Keratinocyte (primary cell): ENCODE data around the gene MYADML2.

ENCODE experiments used
- CTCF ChIP-seq, 3 experiments: IDR thresholded peaks in 1 of 3; conservative IDR thresholded peaks in 1 of 3; optimal IDR thresholded peaks in 1 of 3; 2 replicates in 2 of 3; 3 replicates in 1 of 3; pipeline versions ENCODE3 to v1.5.1; 2011; ENCODE audit warnings: low read length in 3 of 3, mild to moderate bottlenecking in 3 of 3, moderate library complexity in 2 of 3, control low read depth in 1 of 3, inconsistent platforms in 1 of 3; ENCODE audit not compliant: insufficient read depth in 2 of 3; ENCODE audit errors: extremely low read depth in 1 of 3
- EZH2 ChIP-seq: IDR thresholded peaks from one replicate; pipeline ENCODE4 v1.6.1; 2012; ENCODE audit warnings: inconsistent platforms, mild to moderate bottlenecking, low read length, moderate library complexity

- TF ChIP-seq CTCF (optimal IDR thresholded peaks at IDR 0.05 in 1 of 3, IDR thresholded peaks at IDR 0.05 in 1 of 3, conservative IDR thresholded peaks at IDR 0.05 in 1 of 3; ENCODE audit: extremely low read depth in 1 of 3, insufficient read depth in 2 of 3, low read length in 3 of 3) (no peak), EZH2 (no peak)
These were observed 31.7 kb downstream of the MYADML2 start for GRCh38 chr17:81915331-81915730.
